ES-I3 (cell line): ENCODE data around the gene MCRIP1.
A peak's percentile ranks its signal among the peaks of the same experiment; 100 is the strongest.

Experiments used
- H3K36me3 ChIP-seq: 2 replicates; pipeline ENCODE4 v1.6.1; 2013; ENCODE audit warnings: mild to moderate bottlenecking, low read length, control low read depth, moderate library complexity; ENCODE audit not compliant: insufficient read depth
- H3K4me1 ChIP-seq: 2 replicates; pipeline ENCODE4 v1.6.1; 2013; ENCODE audit warnings: mild to moderate bottlenecking, control low read depth, low read length; ENCODE audit not compliant: insufficient read depth
- H3K9ac ChIP-seq: 2 replicates; pipeline ENCODE4 v1.6.1; 2013; ENCODE audit warnings: low read depth, mild to moderate bottlenecking, low read length, moderate library complexity
- H3K9me3 ChIP-seq: 2 replicates; pipeline ENCODE4 v1.6.1; 2013; ENCODE audit warnings: mild to moderate bottlenecking, low read length, moderate library complexity; ENCODE audit not compliant: control insufficient read depth, insufficient read depth

The MCRIP1 gene

GRCh38 chr17:81811705-81812570 lies 21.2 kb downstream of the MCRIP1 start:
- Histone ChIP-seq H3K9ac (no peak overlapping the region), H3K36me3 (no peaks in the 10 kb centered on the region), H3K9me3 (no peaks in the 10 kb centered on the region), H3K4me1 (peaks cover 5% of the 10 kb centered on the region; the same call in 1 of the 2 replicates)

- Histone ChIP-seq H3K36me3 (no peaks in the 10 kb centered on the region), H3K9me3 (no peaks in the 10 kb centered on the region), H3K4me1 (peaks cover 5% of the 10 kb centered on the region; the same call in 1 of the 2 replicates), H3K9ac (no peak overlapping the region)
Measured at GRCh38 chr17:81810892-81811704, 22.0 kb downstream of the MCRIP1 start.

- Histone ChIP-seq H3K9me3 (no peaks in the 10 kb centered on the region), H3K4me1 (peaks cover 5% of the 10 kb centered on the region; the same call in 1 of the 2 replicates)
Measured at GRCh38 chr17:81810476-81810875, 22.6 kb downstream of the MCRIP1 start.

GRCh38 chr17:81809556-81809998 lies 23.5 kb downstream of the MCRIP1 start:
- no peak overlapping the region for H3K9ac ChIP-seq
- no peaks in the 10 kb centered on the region for H3K9me3 ChIP-seq
- no peaks in the 10 kb centered on the region for H3K4me1 ChIP-seq
- H3K36me3 ChIP-seq: no peaks in the 10 kb centered on the region

More at GRCh38 chr17:81810476-81810875, 22.6 kb downstream of the MCRIP1 start:
- Histone ChIP-seq H3K36me3 (no peaks in the 10 kb centered on the region), H3K9ac (no peak overlapping the region)

GRCh38 chr17:81808778-81809555 lies 24.1 kb downstream of the MCRIP1 start:
- Histone ChIP-seq H3K4me1 (no peaks in the 10 kb centered on the region), H3K9ac (no peak overlapping the region), H3K36me3 (no peaks in the 10 kb centered on the region), H3K9me3 (no peaks in the 10 kb centered on the region)

GRCh38 chr17:81807839-81808238 lies 25.3 kb downstream of the MCRIP1 start:
- H3K9ac ChIP-seq: no peak overlapping the region
- no peaks in the 10 kb centered on the region for H3K36me3 ChIP-seq
- H3K4me1 ChIP-seq: no peaks in the 10 kb centered on the region
- H3K9me3 ChIP-seq: no peaks in the 10 kb centered on the region

GRCh38 chr17:81807210-81807719 lies 25.8 kb downstream of the MCRIP1 start:
- Histone ChIP-seq H3K9me3 (no peaks in the 10 kb centered on the region), H3K4me1 (no peaks in the 10 kb centered on the region), H3K9ac (no peak overlapping the region), H3K36me3 (no peaks in the 10 kb centered on the region)

GRCh38 chr17:81806461-81807209 lies 26.5 kb downstream of the MCRIP1 start:
- Histone ChIP-seq H3K4me1 (no peaks in the 10 kb centered on the region), H3K9me3 (0 out of 2 replicates have a peak, but pooled peaks cover under 1% of the 10 kb centered on the region), H3K36me3 (no peaks in the 10 kb centered on the region), H3K9ac (no peak overlapping the region)

- no peaks in the 10 kb centered on the region for H3K4me1 ChIP-seq
- H3K9me3 ChIP-seq: peaks cover 4% of the 10 kb centered on the region; the same call in 1 of the 2 replicates
- H3K9ac ChIP-seq: no peak overlapping the region
- H3K36me3 ChIP-seq: no peaks in the 10 kb centered on the region
Measured at GRCh38 chr17:81805707-81806460, 27.2 kb downstream of the MCRIP1 start.

- H3K4me1 ChIP-seq: no peaks in the 10 kb centered on the region
- peaks cover 4% of the 10 kb centered on the region; the same call in 1 of the 2 replicates for H3K9me3 ChIP-seq
- peak overlapping the region; percentile 57; the same call in 1 of the 2 replicates for H3K9ac ChIP-seq
- no peaks in the 10 kb centered on the region for H3K36me3 ChIP-seq
Measured at GRCh38 chr17:81804559-81805399, 28.3 kb downstream of the MCRIP1 start.

- H3K9me3 ChIP-seq: peaks cover 4% of the 10 kb centered on the region; the same call in 1 of the 2 replicates
- H3K4me1 ChIP-seq: no peaks in the 10 kb centered on the region
- H3K9ac ChIP-seq: peak within 1 kb of the TSS; percentile 57; the same call in 1 of the 2 replicates
- no peaks in the 10 kb centered on the region for H3K36me3 ChIP-seq
Measured at GRCh38 chr17:81803728-81804558, 29.1 kb downstream of the MCRIP1 start, which contains the start of gene GCGR. Gene GCGR (plus strand): TSS chr17:81804150. CDS start chr17:81809019, 4,869 bp downstream.
